ENCODE data around the gene TINAGL1. TPM values are rescaled to one million over a fixed set of nuclear protein-coding genes. Genes with fewer than 3 reads are reported as not detected.
"Not testable (repeated sequence)": the region's sequence is repeated elsewhere in the genome, so short reads cannot be mapped to it uniquely, and the experiment has no call there.

Gene TINAGL1
- polyA plus RNA-seq, 12 donors: 18.0 to 45.1 (median 21.1) TPM; not detected in 1

DNA sequence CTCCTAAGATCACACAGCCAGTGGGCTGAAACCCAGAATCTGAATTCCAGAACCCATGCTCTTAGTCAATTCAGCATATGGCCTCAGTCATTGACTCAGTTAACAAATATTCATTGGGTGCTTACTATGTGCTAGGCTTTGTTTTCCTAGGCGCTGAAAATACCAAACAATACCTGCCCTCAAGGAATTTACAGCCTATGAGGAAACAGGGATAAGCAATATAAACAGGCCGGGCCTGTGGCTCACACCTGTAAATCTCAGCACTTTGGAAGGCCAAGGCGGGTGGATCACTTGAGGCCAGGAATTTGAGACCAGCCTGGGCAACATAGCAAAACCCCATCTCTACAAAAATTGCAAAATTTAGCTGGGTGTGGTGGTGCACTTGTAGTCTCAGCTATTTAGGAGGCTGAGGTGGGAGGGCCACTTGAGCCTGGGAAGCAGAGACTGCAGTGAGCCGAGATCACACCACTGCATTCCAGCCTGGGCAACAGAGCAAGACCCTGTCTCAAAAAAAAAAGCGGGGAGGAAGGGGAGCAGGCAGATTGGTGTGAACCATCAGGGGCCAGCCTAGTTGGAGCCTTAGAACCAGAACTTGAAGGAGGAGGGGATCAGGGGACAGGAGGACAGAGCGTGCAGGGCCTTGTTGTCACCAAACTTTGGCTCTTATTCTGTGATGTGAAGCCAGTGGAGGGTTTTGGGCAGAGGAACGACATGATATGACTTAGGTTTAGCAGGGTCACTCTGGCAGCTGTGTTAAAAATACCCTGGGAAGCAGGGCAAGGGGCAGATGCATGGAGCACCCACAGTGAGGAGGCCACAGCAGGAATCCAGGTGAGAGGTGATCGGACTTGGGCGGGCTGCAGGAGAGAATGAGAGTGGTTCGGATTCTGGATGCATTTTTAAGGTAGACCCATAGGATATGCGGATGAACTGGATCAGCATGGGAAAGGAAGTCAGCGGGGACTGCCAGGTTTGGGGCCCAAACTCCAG, 5.8 kb downstream of the TINAGL1 start:
- DNase-seq: no peak

DNA sequence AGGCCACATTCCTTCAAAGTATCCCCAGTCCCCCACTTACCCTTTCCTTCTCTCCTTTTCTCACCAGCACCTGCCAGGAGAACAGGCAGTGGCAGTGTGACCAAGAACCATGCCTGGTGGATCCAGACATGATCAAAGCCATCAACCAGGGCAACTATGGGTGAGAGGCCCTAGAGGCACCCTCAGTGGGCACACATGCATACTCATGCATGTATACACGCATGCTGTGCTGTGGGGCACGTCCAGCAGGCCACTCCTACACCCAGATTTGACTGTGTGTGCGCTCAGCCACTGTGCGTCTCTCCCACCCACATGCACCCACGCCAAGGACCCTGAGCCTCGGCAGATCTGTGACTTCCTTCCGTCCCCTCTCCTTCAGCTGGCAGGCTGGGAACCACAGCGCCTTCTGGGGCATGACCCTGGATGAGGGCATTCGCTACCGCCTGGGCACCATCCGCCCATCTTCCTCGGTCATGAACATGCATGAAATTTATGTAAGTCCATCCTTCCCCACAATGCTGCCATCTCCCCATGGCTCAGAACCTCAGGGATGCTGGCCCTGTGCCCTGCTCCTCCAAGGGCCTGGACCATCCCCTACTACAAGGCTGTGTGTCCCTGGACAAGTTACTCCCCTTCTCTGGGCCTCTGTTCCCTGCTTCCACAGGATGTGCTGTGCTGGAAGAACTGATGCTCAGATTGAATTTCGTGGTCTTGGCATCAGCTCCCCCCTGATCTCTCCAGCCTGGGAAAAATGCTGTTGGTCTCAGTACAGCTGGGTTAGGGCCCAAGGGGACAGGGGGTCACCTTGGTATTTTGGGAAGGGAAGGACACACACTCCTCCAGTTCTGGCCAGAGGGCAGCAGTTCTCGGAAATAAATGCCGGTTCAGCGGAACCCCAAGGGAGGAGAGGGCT, 7.0 kb downstream of the TINAGL1 start:
- DNase-seq: no peak

DNA sequence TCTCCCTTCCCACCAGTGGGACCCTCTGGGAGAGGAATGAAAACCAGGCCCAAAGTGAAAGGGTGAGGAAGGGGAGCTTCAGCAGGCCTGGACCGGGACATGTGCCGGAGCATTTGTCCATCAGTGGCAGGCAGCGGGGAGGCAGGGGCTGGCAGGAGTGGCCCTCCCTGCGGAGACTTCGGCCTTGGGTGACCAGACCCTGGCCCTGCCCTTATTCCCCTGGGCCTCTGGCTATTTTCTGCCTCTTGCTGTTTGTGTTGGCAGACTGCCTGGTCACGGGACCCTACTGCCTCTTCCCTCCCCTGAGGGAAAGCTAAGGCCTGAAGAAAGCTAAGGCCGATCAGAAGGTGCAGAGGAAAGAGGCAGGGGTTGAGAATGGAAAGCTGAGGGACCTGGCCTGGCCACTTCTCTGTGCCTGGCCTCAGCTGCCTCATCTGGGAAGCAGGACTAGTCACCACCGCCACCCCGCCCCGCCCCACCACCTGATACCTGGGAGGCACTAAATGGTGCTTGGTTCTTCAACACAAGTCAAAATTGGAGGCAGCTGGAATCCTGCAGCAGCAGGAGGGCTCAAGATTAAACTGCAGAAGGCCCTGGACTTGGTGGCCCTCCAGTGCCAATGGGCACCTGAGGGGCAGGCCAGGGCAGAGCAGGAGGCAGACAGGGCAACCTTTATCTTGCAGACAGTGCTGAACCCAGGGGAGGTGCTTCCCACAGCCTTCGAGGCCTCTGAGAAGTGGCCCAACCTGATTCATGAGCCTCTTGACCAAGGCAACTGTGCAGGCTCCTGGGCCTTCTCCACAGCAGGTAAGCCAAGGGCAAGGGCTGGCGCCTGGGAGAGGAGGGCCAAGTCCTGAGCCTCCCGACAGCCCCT, 7.9 kb downstream of the TINAGL1 start:
- no peak for DNase-seq

DNA sequence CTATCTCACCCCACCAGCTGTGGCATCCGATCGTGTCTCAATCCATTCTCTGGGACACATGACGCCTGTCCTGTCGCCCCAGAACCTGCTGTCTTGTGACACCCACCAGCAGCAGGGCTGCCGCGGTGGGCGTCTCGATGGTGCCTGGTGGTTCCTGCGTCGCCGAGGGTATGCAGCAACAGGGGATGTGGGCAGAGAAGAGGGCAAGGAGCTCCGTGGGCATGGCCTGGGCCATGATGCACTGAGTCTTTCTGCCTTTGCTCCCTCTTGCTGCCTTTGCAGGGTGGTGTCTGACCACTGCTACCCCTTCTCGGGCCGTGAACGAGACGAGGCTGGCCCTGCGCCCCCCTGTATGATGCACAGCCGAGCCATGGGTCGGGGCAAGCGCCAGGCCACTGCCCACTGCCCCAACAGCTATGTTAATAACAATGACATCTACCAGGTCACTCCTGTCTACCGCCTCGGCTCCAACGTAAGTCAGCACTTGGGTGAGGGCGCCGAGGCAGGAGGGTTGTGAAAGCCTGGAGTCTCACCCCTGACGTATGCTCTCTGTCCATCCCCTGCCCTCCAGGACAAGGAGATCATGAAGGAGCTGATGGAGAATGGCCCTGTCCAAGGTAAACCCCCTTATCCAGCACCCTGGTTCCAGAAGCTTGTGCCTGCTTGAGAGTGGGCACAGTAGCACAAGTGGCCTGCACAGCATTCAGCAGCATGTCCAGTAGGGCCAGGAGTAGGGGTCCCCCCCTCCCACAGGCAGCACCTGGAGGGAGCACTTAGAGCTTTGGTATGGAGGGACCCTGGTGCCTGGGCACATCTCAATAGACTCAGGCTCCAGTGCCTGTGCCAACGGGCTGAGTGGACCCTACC, 8.8 kb downstream of the TINAGL1 start:
- no peak for DNase-seq

DNA sequence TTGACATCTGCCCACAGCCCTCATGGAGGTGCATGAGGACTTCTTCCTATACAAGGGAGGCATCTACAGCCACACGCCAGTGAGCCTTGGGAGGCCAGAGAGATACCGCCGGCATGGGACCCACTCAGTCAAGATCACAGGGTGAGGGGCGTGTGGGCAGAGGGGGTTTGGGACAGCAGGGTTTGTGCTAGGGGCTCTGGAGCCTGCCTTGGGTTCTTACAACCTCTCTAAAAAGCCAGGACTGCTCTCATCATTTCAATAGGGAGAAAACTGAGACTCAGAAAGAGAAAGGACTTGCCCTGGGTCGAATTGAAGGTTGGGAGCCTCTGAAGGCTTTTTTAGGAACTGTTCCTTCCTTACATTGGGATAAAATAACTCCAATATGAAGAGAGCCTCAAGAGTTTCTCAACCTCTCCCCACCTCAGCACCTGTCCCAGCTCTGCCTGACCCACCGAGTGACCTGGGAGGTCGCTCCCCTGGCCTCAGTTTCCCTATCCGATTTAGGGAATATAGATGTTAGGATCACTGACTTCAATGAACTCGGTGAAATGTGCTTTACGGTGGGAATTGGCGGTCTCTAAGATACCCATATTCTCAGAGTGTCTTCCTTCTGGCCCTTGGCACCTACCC, 9.5 kb downstream of the TINAGL1 start:
- DNase-seq: no peak

DNA sequence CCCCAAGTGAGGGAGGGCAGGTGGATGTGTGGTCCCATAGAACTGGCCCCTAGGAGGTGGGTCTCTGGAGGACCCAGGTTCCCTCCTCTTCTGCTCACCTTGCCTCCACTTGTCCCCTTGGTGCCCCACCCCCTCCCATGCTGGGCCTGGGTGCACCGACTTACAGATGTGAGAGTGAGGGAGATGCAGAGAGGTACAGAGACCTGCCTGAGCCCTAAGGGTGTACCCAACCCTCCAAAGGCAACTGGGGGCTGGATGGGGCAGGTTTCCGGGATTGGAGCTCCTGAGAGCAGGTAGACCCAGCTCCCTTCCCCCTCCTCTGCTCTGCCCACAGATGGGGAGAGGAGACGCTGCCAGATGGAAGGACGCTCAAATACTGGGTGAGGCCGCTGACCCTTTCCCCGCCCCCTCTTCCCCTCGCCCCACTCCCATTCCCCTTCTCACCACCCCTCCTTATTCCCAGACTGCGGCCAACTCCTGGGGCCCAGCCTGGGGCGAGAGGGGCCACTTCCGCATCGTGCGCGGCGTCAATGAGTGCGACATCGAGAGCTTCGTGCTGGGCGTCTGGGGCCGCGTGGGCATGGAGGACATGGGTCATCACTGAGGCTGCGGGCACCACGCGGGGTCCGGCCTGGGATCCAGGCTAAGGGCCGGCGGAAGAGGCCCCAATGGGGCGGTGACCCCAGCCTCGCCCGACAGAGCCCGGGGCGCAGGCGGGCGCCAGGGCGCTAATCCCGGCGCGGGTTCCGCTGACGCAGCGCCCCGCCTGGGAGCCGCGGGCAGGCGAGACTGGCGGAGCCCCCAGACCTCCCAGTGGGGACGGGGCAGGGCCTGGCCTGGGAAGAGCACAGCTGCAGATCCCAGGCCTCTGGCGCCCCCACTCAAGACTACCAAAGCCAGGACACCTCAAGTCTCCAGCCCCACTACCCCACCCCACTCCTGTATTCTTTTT, 10.3 kb downstream of the TINAGL1 start:
- no peak for DNase-seq

DNA sequence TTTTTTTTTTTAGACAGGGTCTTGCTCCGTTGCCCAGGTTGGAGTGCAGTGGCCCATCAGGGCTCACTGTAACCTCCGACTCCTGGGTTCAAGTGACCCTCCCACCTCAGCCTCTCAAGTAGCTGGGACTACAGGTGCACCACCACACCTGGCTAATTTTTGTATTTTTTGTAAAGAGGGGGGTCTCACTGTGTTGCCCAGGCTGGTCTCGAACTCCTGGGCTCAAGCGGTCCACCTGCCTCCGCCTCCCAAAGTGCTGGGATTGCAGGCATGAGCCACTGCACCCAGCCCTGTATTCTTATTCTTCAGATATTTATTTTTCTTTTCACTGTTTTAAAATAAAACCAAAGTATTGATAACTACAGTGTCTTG, 11.0 kb downstream of the TINAGL1 start:
- DNase-seq: not testable (repeated sequence)

DNA sequence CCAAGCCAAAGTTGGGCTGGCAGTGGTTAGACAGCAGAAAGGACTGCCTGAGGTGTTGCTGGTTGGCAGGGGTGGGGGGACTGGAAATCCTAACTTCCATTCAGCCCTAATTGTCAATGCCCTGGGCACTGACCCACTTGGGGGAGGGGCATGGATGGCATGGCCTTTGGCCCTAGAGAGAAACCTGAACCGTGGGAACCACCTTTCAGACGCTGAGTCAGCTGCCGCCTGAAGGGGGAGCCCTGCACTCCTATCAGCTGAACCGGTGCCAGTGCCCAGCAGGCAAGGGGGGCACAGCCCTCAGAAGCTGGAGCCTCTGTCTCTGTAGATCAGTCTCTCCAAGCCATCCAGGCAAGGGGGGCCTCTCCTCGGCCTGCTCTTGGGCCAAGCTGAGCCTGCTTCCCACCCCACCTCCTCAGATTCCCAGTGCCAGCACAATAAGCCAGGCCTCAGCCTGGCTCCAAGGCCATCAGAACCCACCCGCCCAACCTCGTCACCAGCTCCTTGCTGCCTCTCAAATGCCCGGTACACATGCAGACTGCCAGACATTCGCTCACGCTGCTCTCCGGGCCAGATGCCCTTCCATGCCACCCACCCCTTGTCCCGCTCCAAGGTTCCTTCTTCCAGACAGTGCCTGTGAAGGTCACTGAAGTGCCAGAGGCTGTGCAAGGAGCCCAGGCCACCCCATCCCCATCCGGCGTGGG, 11.6 kb downstream of the TINAGL1 start:
- no peak for DNase-seq

DNA sequence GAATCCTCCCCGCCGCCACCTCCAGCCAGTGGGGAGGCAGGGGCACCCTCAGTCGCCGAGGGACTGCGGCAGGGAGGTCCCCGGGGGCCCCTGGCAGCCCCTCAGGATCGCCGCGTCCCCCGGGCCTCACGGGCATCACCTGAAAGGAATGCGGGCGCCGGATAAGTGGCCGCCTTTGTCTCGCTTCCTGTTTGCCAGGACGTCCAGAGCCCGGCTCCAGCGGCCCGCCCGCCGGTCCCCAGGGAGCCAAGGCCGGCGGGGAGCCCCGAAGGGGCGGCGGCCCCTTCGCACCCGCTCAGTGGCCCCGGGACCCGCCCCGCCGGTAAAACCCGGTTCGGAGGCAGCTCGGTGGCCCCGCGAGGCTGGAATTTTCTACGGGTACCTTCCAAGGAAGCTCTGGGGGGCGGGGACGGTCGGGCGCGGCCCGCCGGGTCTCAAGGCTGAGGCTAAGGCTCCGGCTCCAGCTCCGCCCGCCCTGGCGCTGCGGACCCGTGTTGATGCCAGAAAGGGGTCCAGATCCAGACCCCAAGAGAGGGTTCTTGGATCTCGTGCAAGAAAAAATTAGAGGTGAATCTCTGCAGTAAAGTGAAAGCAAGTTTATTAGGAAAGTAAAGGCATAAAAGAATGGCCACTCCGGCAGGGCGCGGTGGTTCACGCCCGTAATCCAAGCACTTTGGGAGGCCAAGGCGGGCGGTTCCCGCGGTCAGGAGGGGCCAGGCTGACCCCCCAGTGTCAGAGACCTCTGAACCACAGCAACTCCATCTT, 12.6 kb downstream of the TINAGL1 start:
- DNase-seq: no peak

DNA sequence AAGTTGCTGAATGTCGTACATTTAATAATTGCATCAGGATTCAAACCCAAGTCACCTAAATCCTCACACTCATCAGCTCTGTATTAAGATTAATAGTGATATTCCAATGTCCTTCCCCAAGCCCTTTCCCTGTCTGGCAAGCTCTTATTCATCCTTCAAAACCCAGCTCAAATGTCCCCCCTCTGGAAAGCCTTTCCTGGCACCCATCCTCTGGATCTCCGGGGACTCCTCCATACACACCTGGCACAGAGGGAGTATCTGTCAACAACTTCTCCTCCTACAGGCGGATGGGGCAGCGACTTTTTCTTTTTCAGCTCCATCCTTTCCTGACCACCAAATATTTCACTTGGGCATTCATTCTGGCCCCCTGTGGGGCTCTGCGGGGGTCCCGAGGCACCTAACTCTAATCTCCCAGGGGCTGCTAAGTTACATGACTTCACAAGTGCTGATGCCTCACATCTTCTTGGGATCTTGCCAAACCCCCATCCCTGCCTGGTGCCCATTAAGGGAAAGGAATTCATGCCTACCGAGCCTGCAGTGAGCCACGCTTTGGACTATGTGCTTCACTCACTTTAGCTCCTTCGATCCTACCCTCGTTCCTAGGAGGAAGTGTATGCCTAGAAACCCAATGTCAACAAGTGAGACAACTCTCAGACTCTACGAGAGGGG, 15.2 kb downstream of the TINAGL1 start:
- DNase-seq: no peak

DNA sequence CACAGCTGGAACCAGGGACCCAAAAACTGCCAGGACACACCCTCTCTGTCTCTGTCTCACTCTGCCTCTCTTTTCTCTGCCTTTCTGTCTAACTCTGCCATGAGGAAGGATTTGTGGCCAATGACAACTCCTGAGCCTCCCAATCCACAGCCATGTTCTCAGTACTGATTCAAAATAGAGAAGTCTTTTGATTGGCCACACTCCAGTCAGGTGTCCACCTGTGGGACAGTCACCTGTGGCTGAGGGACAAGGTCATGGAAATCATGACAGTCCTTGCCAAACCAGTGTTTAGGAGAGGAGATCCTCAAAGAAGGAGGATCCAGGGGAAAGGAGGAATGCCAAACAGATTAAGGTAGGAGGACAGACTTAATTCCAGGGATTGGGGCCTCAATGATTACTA, 15.8 kb downstream of the TINAGL1 start:
- no peak for DNase-seq

DNA sequence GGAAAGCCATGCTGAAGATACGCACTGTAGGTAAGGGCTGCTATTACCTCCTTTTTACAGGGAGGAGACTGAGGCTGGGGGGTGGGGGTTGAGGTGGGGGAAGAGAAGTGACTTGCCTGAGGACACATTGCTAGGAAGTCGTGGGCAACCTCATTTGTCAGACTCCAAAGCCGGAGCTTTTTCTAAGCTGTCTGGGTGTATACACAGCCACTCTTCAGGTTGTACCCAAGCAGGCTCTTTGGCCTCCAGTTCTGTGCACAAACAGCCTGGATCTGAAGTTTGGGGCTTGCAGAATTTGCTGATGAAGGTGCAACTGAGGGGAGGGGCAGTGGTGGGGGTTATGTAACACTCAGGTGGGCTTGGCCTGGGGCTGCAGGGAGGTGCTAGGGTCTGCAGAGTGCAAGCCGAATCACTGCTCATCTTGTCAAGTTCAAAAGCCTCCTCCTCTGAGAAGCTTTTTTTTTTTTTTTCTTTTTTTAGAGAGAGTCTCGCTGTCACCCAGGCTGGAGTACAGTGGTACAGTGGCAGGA, 16.9 kb downstream of the TINAGL1 start:
- no peak for DNase-seq

DNA sequence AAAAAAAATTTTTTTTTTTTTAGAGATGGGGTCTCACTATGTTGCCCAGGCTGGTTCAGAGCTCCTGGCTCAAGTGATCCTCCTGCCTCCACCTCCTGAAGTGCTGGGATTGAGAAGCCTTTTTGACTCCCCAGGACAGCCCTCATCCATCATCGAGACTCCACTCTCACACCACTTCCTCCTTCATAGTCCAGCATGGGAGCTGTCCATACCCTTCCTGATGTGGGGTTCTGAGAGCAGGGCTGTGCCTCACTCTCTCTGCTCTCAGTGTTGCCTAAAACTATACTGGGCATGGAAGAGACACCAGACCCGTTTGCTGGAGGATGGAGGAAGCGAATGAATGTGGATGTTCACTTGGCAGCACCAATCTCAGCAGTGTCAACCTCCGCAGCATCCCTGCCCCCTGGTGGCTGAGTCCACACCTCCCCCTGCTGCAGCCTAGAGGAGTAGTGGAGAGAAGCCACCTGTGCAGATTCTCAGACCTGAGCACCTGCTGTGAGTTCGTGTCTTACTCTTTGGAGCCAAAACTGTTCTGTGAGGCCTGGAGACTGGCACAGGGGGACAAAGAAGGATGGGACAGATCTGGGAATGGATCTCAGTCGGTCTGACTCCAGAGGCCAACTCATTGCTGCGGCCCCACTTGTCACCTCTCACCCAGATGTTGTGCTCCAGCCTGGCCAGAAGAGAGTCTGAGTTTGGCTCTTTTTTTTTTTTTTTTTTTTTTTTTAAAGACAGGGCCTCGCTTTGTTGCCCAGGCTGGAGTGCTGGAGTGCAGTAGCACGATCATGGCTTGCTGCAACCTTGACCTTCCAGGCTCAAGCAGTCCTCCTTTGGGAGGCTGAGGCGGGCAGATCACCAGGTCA, 17.7 kb downstream of the TINAGL1 start:
- no peak for DNase-seq

DNA sequence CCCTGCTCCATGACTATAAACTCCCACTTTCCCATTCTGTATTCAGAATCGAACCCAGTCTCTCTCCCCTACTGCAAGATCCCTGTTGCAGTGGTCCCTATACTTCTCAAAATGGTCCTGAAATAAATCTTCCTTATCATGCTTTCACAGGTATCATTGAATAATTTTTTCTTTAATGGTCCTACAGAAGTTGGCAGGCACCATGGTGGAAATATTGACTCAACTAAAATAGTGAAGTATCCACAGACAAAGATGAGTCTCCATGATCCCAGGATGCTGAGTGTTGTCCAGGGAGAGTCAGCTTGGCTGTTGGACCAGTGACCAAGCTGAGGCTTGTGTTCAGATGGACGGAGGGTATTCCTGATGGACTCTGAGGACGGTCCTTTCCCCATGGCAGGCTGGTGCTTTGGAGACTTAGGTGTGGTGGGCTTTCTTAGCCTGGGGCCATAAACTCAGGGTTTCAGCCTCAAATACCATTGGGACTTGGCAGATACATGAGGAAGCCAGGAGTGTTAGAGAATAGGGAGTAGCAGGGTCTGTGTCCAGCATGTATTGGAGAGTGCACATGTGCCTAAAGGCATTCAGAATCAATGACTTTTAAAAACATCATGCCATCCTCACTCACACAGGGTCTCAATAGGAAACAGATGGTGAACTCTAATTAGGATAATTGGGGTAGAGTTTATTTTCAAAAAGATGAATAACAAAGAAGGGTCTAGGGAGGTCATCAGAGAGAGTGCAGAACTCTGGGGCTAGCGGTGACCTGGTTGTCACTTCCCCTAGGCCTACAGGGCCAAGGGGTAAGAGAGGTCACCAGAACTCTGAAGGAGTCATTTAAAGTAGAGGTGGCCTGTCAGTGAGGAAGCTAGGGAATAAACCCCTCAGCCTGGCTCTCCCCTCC, 19.8 kb downstream of the TINAGL1 start:
- DNase-seq: no peak

DNA sequence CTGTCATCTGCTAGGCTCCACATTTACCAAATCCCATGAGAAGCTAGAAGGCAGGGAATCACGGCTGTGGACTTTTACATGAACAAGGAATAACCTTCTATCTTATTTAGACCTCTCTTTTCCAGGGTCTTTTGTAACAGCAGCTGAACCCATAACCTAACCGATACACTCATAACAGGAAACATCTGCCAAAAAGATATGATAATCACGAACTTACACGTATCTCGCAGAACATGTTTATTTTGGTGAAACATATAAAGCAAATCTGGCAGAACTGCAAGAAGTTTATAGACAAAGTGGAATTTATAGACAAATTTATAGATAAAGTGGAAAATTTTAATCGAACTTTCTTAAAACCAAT, 20.4 kb downstream of the TINAGL1 start:
- DNase-seq: no peak

Data from muscle of arm (tissue), 12 donors.